ENCODE data around the gene BLMH.
"Not testable (repeated sequence)": the region's sequence is repeated elsewhere in the genome, so short reads cannot be mapped to it uniquely, and the experiment has no call there.

BLMH gene

DNA sequence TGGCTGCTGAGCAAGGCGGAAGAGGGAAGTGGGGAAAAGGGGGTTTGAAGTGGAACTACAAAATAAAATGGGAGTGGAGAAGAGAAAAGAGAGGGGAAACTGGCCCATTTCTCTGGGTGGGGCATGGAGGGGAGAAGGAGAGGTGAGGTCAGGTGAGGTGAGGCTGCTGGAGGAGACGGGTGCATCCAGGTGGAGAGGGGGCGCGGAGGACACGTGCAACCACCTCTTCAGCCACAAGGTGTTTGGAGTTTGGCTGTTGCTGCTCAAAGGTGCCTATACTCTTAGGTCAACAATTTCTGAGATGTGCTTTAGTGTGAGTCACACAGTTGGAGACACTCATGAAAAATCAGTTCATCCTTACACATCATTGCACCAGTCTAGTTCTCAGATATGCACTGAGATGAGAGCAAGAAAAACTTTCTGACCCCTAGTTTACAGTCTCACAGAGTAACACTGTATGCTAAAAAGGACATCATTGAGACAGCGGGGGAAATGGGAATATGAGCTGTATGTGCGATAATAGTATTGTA, 61.1 kb downstream of the BLMH start:
- Histone ChIP-seq H3K79me2 (ENCODE audit: insufficient read depth, low read length) (no peaks in the 10 kb centered on the region), H4K20me1 (ENCODE audit: insufficient read depth, low read length, poor library complexity, severe bottlenecking) (no peaks in the 10 kb centered on the region), H3K4me3 (ENCODE audit: low read length, poor library complexity, severe bottlenecking) (no peak overlapping the region), H3F3A (ENCODE audit: low read depth) (no peaks in the 10 kb centered on the region), H3K9me3 (ENCODE audit: insufficient read depth, low read depth, low read length) (no peaks in the 10 kb centered on the region), H3K27me3 (ENCODE audit: insufficient read depth, low read length, poor library complexity, severe bottlenecking) (no peaks in the 10 kb centered on the region), H2AFZ (ENCODE audit: low read length) (no peak overlapping the region), H3K4me1 (ENCODE audit: insufficient read depth, low read length, poor library complexity, severe bottlenecking) (no peaks in the 10 kb centered on the region), H3K9me2 (replicated peaks; ENCODE audit: low read depth, low read length) (no peaks in the 10 kb centered on the region), H3K4me2 (ENCODE audit: low read depth, low read length, poor library complexity, severe bottlenecking) (no peak overlapping the region), H3K9ac (ENCODE audit: low read depth, low read length, poor library complexity, severe bottlenecking) (no peak overlapping the region), H3K36me3 (ENCODE audit: insufficient read depth, low read length) (no peaks in the 10 kb centered on the region)
- TF ChIP-seq EZH2phosphoT487 (IDR thresholded peaks at IDR 0.05; ENCODE audit: borderline replicate concordance) (no peak), CTCF (conservative IDR thresholded peaks at IDR 0.05; ENCODE audit: low read length) (no peak)

DNA sequence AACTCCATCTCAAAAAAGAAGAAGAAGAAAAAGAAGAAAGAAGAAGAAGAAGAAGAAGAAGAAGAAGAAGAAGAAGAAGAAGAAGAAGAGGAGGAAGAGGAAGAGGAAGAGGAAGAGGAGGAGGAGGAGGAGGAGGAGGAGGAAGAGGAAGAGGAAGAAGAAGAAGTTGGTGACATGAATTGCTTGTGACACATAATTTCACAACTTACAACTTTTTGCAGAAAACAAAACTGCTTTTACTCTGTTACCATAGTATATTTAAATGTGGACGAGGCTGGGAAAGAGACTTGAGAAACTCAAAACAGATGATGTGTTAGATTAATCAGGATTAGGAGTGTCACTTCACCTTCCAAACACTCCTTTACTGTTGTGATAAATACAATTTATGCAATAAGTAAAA, 61.7 kb downstream of the BLMH start:
- H3K36me3 ChIP-seq (ENCODE audit: insufficient read depth, low read length); H3K9me3 ChIP-seq (ENCODE audit: insufficient read depth, low read depth, low read length); H2AFZ ChIP-seq (ENCODE audit: low read length); H3K79me2 ChIP-seq (ENCODE audit: insufficient read depth, low read length); H3K4me2 ChIP-seq (ENCODE audit: low read depth, low read length, poor library complexity, severe bottlenecking); H3K9ac ChIP-seq (ENCODE audit: low read depth, low read length, poor library complexity, severe bottlenecking); H3K27me3 ChIP-seq (ENCODE audit: insufficient read depth, low read length, poor library complexity, severe bottlenecking); H3K4me3 ChIP-seq (ENCODE audit: low read length, poor library complexity, severe bottlenecking); H4K20me1 ChIP-seq (ENCODE audit: insufficient read depth, low read length, poor library complexity, severe bottlenecking); H3F3A ChIP-seq (ENCODE audit: low read depth); H3K4me1 ChIP-seq (ENCODE audit: insufficient read depth, low read length, poor library complexity, severe bottlenecking); H3K9me2 ChIP-seq (replicated peaks; ENCODE audit: low read depth, low read length): not testable (repeated sequence)

DNA sequence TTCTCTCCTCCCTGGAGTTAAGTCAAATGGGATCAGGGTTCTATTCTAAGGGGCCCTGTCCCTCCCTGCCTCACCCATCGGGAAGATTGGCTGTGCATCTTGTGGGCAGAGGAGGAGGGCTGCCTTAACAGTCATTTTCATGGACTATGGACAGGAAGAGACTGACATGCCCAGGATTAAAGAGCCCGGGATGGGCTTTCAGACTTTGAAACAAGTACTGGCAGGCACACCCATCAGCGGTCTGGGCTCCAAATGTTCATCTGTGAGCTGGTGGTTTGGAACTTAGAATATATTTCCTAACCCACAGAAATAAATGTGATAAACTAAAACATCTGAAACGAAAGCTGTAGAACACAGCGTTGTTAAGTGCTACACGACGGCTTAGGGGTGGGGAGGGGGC, 62.7 kb downstream of the BLMH start:
- no peak overlapping the region for H3K4me2 ChIP-seq (ENCODE audit: low read depth, low read length, poor library complexity, severe bottlenecking)
- H2AFZ ChIP-seq (ENCODE audit: low read length): no peak overlapping the region
- no peaks in the 10 kb centered on the region for H3K27me3 ChIP-seq (ENCODE audit: insufficient read depth, low read length, poor library complexity, severe bottlenecking)

More for the DNA sequence above, 62.7 kb downstream of the BLMH start:
- Histone ChIP-seq H3K9me2 (replicated peaks; ENCODE audit: low read depth, low read length) (no peaks in the 10 kb centered on the region), H3K79me2 (ENCODE audit: insufficient read depth, low read length) (no peaks in the 10 kb centered on the region), H3F3A (ENCODE audit: low read depth) (no peaks in the 10 kb centered on the region), H3K9me3 (ENCODE audit: insufficient read depth, low read depth, low read length) (no peaks in the 10 kb centered on the region), H3K36me3 (ENCODE audit: insufficient read depth, low read length) (no peaks in the 10 kb centered on the region), H3K4me1 (ENCODE audit: insufficient read depth, low read length, poor library complexity, severe bottlenecking) (no peaks in the 10 kb centered on the region), H4K20me1 (ENCODE audit: insufficient read depth, low read length, poor library complexity, severe bottlenecking) (no peaks in the 10 kb centered on the region), H3K9ac (ENCODE audit: low read depth, low read length, poor library complexity, severe bottlenecking) (no peak overlapping the region), H3K4me3 (ENCODE audit: low read length, poor library complexity, severe bottlenecking) (no peak overlapping the region)
- TF ChIP-seq CTCF (conservative IDR thresholded peaks at IDR 0.05; ENCODE audit: low read length) (no peak), EZH2phosphoT487 (IDR thresholded peaks at IDR 0.05; ENCODE audit: borderline replicate concordance) (no peak)
